ENCODE data around the gene SENP2.

The SENP2 gene

DNA sequence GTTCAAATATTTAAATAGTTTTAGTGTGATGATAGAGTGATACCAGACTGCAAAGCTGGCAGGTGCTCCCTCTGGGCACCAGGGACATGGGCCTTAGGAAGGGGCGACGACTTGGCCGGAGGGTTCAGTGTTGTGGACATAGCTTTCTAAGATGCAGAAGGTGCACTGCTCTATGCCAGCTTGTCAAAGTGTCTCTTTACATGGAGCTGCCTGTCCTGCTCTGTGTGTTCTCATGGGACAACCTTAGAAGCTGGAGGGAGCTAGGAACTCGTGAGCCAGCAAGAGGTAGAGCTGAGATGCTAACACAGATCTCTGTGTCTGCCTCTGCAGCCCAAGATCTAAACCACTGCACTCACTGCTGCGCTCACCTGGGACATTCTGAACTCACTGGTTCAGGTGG, 77.8 kb downstream of the SENP2 start:
- no peaks in the 10 kb centered on the region for H3K9me3 ChIP-seq (ENCODE audit: control insufficient read depth, insufficient read depth, low read length)
- WGBS (ENCODE audit: insufficient coverage, insufficient read length): no CpG with 5 or more reads among the region's 5 CpGs

DNA sequence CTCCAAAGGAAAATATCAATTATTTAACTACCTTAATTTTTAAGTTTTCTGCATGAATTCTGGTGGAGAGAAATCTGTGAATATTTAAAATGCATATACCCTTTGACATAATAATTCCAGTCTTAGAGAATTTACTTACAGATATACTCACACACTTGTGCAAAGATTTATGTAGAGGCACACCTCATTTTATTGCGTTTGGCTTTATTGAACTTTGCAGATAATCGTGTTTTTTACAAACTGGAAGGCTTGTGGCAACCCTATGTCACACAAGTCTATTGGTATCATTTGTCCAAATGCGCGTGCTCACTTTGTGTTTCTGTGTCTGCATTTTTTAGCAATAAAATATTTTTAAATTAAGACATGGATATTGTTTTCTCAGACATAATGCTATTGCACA, 81.5 kb downstream of the SENP2 start:
- Histone ChIP-seq H3K27ac (ENCODE audit: low read length) (no peak overlapping the region), H3K9me3 (ENCODE audit: control insufficient read depth, insufficient read depth, low read length) (no peaks in the 10 kb centered on the region)
- WGBS (ENCODE audit: insufficient coverage, insufficient read length): no CpG with 5 or more reads among the region's 4 CpGs

More for the DNA sequence above, 77.8 kb downstream of the SENP2 start:
- Histone ChIP-seq H3K4me1 (ENCODE audit: control insufficient read depth, insufficient read depth, low read length) (no peaks in the 10 kb centered on the region), H3K27ac (ENCODE audit: low read length) (no peak overlapping the region), H3K27me3 (ENCODE audit: control insufficient read depth, insufficient read depth, low read length) (no peaks in the 10 kb centered on the region), H3K4me3 (ENCODE audit: low read length) (no peak overlapping the region), H3K36me3 (ENCODE audit: control insufficient read depth, insufficient read depth, low read length) (no peaks in the 10 kb centered on the region)
- no peak for DNase-seq (ENCODE audit: low read depth, low spot score)

DNA sequence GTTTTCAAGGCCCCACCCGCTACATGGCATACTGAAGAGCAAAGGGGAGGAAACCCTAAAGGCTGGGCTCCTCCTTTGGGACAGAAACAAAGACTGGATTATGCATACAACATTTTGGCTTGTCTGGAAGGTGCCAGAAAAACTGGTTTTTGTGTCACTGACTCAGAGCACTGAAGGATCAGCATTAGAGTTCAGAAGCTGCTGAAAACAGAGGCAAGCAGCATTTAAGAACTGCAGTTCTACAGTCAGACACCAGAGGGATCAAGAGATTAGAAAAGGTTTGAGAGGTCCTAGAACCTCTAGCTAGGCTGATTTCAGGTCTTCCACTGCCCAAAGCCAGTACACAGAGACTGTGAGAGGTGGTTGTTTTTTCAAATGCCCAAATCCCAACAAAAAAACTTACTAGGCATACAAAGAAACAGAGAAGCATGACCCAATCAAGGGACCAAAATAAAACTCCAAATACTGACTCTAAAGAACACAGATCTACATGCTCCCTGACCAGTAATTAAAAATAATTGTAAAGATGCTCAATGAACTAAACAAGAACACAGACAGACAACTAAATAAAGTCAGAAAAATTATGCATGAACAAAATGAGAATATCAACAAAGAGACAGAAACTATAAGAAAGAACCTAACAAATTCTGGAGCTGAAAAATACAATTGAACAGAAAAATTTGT, 91.2 kb downstream of the SENP2 start:
- no peaks in the 10 kb centered on the region for H3K9me3 ChIP-seq (ENCODE audit: control insufficient read depth, insufficient read depth, low read length)
- H3K36me3 ChIP-seq (ENCODE audit: control insufficient read depth, insufficient read depth, low read length): peaks cover 15% of the 10 kb centered on the region; the same call in 1 of the 2 replicates
- WGBS (ENCODE audit: insufficient coverage, insufficient read length): no CpG with 5 or more reads among the region's 1 CpG
- H3K4me3 ChIP-seq (ENCODE audit: low read length): no peak overlapping the region
- no peaks in the 10 kb centered on the region for H3K27me3 ChIP-seq (ENCODE audit: control insufficient read depth, insufficient read depth, low read length)
- H3K4me1 ChIP-seq (ENCODE audit: control insufficient read depth, insufficient read depth, low read length): no peaks in the 10 kb centered on the region
- peak; percentile 45 for DNase-seq (ENCODE audit: low read depth, low spot score)
- H3K27ac ChIP-seq (ENCODE audit: low read length): no peak overlapping the region

More for the DNA sequence above, 81.5 kb downstream of the SENP2 start:
- no peak overlapping the region for H3K4me3 ChIP-seq (ENCODE audit: low read length)
- no peaks in the 10 kb centered on the region for H3K4me1 ChIP-seq (ENCODE audit: control insufficient read depth, insufficient read depth, low read length)
- peaks cover 11% of the 10 kb centered on the region; the same call in 1 of the 2 replicates for H3K36me3 ChIP-seq (ENCODE audit: control insufficient read depth, insufficient read depth, low read length)
- no peak for DNase-seq (ENCODE audit: low read depth, low spot score)
- H3K27me3 ChIP-seq (ENCODE audit: control insufficient read depth, insufficient read depth, low read length): no peaks in the 10 kb centered on the region

DNA sequence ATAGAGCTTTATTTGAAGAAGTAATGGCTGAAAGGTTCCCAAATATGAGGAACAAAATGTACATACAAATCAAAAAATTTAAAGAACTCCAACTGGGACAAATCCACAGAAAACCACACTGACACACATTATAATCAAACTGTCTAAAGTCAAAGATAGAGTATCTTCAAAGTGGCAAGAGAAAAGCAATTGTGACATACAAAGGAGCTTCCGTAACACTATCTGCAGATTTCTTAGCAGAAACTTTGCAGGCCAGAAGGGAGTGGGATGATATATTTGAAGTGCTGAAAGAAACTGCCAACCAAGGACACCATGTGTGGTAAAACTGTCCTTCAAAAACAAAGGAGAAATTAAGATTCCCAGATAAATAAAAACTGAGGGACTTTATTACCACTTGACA, 91.9 kb downstream of the SENP2 start:
- no peak for DNase-seq (ENCODE audit: low read depth, low spot score)
- no peak overlapping the region for H3K27ac ChIP-seq (ENCODE audit: low read length)
- WGBS (ENCODE audit: insufficient coverage, insufficient read length): no CpG with 5 or more reads among the region's 1 CpG
- H3K36me3 ChIP-seq (ENCODE audit: control insufficient read depth, insufficient read depth, low read length): peaks cover 8% of the 10 kb centered on the region; the same call in 1 of the 2 replicates
- no peaks in the 10 kb centered on the region for H3K4me1 ChIP-seq (ENCODE audit: control insufficient read depth, insufficient read depth, low read length)
- no peaks in the 10 kb centered on the region for H3K27me3 ChIP-seq (ENCODE audit: control insufficient read depth, insufficient read depth, low read length)
- H3K4me3 ChIP-seq (ENCODE audit: low read length): no peak overlapping the region
- H3K9me3 ChIP-seq (ENCODE audit: control insufficient read depth, insufficient read depth, low read length): no peaks in the 10 kb centered on the region

DNA sequence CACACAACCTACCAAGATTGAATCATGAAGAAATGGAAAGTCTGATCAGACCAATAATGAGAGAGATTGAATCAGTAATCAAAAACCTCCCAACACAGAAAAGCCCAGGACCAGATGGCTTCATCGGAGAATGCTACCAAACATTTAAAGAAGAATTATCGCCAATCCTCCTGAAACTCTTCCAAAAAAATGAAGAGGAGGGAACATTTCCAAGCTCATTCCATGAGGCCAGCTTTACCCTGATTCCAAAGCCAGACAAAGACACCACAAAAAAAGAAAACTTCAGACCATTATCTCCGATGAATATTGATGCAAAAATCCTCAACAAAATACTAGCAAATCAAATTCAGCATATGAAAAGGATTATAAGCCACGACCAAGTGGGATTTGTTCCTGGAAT, 94.1 kb downstream of the SENP2 start:
- no peaks in the 10 kb centered on the region for H3K9me3 ChIP-seq (ENCODE audit: control insufficient read depth, insufficient read depth, low read length)
- H3K27ac ChIP-seq (ENCODE audit: low read length): no peak overlapping the region
- H3K4me1 ChIP-seq (ENCODE audit: control insufficient read depth, insufficient read depth, low read length): no peaks in the 10 kb centered on the region
- H3K36me3 ChIP-seq (ENCODE audit: control insufficient read depth, insufficient read depth, low read length): peaks cover 6% of the 10 kb centered on the region; the same call in 1 of the 2 replicates
- no peak for DNase-seq (ENCODE audit: low read depth, low spot score)
- no CpG with 5 or more reads among the region's 4 CpGs for WGBS (ENCODE audit: insufficient coverage, insufficient read length)
- no peaks in the 10 kb centered on the region for H3K27me3 ChIP-seq (ENCODE audit: control insufficient read depth, insufficient read depth, low read length)
- no peak overlapping the region for H3K4me3 ChIP-seq (ENCODE audit: low read length)
